Activated naive CD8-positive, alpha-beta T cell (primary cell): ENCODE data around the gene LUC7L.
A peak's percentile ranks its signal among the peaks of the same experiment; 100 is the strongest.
"Not testable (repeated sequence)": the region's sequence is repeated elsewhere in the genome, so short reads cannot be mapped to it uniquely, and the experiment has no call there.

Experiments
- H3K27ac Mint-ChIP-seq: one replicate; pipeline ENCODE4 v1.8.0; 2021; ENCODE audit warnings: mixed read lengths
- H3K27me3 Mint-ChIP-seq: one replicate; pipeline ENCODE4 v1.8.0; 2021; ENCODE audit warnings: mixed read lengths
- H3K36me3 Mint-ChIP-seq: one replicate; pipeline ENCODE4 v1.8.0; 2021; ENCODE audit warnings: mixed read lengths
- H3K4me1 Mint-ChIP-seq: one replicate; pipeline ENCODE4 v1.8.0; 2021; ENCODE audit warnings: low read depth, mixed read lengths
- H3K4me3 Mint-ChIP-seq: one replicate; pipeline ENCODE4 v1.8.0; 2021; ENCODE audit warnings: mild to moderate bottlenecking, mixed read lengths
- H3K9me3 Mint-ChIP-seq: one replicate; pipeline ENCODE4 v1.8.0; 2021; ENCODE audit warnings: low read depth, mixed read lengths

Gene LUC7L, protein sequence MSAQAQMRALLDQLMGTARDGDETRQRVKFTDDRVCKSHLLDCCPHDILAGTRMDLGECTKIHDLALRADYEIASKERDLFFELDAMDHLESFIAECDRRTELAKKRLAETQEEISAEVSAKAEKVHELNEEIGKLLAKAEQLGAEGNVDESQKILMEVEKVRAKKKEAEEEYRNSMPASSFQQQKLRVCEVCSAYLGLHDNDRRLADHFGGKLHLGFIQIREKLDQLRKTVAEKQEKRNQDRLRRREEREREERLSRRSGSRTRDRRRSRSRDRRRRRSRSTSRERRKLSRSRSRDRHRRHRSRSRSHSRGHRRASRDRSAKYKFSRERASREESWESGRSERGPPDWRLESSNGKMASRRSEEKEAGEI

DNA sequence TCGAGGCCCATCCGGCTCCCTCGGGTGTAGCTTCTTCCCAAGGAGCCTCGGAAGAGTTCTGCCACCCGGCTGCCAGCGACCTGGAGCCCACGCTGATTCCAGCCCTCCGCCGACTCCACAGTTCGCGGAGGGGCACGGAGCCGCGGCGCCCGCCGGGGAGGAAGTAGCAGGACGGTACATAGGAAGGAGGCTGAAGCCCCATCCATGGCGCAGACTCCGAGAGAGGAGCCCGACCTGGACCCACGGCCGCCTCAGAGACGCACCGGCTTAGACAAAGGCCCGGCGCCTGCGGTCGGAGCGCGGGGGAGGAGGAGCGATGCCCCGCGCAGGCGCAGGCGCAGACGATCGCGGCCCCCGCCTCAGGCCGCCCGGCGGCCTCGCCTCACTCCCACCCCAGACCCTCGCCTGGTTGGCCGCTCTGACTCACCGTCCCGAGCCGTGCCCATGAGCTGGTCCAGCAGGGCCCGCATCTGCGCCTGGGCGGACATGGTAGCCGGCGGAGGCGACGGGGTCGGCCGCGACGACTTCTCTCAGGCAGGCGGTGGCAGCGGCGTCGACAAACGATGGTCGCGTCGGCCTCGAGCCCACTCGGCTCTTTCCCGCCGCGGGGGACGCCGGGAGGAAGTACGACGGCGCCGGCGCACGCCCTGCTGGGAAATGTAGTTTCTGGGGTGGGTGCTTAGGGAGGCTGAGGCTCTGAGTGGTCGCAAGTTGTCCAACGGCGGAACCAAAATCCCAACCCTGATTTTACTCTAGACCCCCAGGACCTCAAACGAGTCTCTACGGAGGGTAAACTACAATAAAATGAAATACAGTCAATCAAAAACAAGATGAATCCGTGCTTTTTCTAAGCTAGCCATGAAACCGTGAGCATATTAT is at the start of gene LUC7L:
TSS of gene LUC7L (minus strand) at position 598 of the 879 bp plus-strand sequence. CDS start at position 488, 110 bp downstream.
- Mint-ChIP-seq H3K36me3 (no peaks in the 10 kb centered on the region), H3K4me1 (peaks cover 33% of the 10 kb centered on the region), H3K27ac (peak within 1 kb of the TSS; percentile 87), H3K9me3 (no peaks in the 10 kb centered on the region), H3K27me3 (no peaks in the 10 kb centered on the region), H3K4me3 (peak within 1 kb of the TSS; percentile 96)

DNA sequence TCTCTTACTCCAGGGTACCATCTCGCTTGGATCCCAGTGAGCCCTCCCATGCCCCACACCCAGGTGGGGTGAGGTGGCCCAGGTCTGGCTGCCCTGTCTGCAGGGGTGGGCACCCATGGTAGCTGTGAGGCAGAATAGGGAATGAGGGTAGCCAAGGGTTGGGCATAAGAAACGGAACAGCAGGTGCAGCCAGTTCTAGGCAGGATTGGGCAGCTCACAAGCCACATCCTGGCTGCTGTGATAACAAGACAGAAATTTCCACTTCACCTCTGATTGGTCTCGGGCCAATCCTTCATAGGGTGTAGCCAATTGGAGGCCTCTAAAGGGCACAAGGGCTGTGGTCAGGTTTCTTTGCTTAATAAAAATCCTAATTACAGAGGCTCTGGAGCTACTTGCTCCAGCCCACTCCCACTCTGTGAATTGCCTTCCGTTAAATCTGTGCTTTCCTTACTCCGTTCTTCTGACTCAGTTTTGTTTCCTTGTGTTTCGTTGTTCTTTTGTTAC is 49.7 kb upstream of the LUC7L start:
- Mint-ChIP-seq H3K36me3 (no peaks in the 10 kb centered on the region), H3K27ac (no peak overlapping the region), H3K27me3 (peaks cover 6% of the 10 kb centered on the region)

DNA sequence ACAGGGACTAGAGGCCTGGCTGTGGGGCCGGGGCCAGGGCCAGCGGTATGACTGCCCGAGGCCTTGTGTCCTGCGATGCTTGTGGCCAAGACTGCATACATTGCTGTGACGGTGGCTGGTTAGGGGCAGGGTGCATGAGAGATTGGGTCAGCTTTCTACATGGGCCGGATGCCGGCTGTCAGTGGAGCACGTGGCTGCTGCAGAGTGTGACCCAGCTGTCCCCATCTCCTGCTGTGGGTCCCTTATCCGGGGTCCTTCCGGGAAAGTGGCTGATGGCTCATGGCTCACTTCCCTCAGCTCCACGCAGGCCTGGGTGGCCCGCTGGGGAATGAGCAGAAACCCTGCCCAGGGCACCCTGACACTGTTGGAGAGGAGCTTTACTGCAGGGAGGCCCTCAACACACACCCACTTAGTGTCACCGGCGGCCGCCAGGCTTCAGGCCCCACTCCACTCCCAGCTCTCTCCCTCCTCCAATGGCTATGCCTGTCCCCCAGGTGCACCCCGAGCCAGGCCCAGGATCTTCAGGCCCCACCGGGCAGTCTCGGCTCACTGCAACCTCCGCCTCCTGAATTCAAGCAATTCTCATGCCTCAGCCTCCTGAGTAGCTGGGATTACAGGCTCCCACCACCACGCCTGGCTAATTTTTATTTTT is 47.3 kb upstream of the LUC7L start:
- Mint-ChIP-seq H3K4me3 (peak overlapping the region; percentile 73), H3K4me1 (peaks cover 8% of the 10 kb centered on the region), H3K27ac (no peak overlapping the region), H3K27me3 (peaks cover 5% of the 10 kb centered on the region), H3K36me3 (no peaks in the 10 kb centered on the region), H3K9me3 (no peaks in the 10 kb centered on the region)

More for the DNA sequence above, 49.7 kb upstream of the LUC7L start:
- no peaks in the 10 kb centered on the region for H3K9me3 Mint-ChIP-seq
- H3K4me1 Mint-ChIP-seq = peaks cover 8% of the 10 kb centered on the region
- peak overlapping the region; percentile 0 for H3K4me3 Mint-ChIP-seq

DNA sequence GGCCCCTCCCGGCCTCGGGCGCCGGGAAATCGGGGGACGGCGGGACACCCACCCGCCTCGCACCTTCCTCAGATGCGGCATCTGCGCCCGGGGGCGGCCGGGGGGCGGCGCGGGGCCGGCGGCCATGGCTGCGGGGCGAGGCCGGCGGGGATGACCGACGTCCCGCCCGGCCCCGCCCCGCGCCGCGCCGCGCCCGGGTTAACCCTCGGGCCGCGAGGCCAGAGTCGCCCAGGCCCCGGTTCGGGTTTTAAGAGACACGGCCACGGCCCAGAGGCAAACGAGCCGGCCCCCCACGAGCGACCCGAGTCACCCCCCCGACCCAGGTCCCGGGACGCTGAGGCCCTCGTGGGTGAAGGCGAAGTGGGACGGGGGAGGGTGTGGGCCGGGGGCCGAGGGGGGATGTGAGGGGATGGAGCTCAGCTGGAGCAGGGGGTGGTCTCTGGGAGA is 46.6 kb upstream of the LUC7L start, which contains the start of gene RGS11:
TSS of gene RGS11 (minus strand) at position 159 of the 447 bp plus-strand sequence. CDS start at position 126, 33 bp downstream.
- H3K36me3 Mint-ChIP-seq = no peaks in the 10 kb centered on the region
- H3K27ac Mint-ChIP-seq = no peak within 1 kb of the TSS
- peaks cover 8% of the 10 kb centered on the region for H3K4me1 Mint-ChIP-seq
- no peaks in the 10 kb centered on the region for H3K9me3 Mint-ChIP-seq
- H3K27me3 Mint-ChIP-seq = peaks cover 5% of the 10 kb centered on the region
- H3K4me3 Mint-ChIP-seq = peak within 1 kb of the TSS; percentile 73

DNA sequence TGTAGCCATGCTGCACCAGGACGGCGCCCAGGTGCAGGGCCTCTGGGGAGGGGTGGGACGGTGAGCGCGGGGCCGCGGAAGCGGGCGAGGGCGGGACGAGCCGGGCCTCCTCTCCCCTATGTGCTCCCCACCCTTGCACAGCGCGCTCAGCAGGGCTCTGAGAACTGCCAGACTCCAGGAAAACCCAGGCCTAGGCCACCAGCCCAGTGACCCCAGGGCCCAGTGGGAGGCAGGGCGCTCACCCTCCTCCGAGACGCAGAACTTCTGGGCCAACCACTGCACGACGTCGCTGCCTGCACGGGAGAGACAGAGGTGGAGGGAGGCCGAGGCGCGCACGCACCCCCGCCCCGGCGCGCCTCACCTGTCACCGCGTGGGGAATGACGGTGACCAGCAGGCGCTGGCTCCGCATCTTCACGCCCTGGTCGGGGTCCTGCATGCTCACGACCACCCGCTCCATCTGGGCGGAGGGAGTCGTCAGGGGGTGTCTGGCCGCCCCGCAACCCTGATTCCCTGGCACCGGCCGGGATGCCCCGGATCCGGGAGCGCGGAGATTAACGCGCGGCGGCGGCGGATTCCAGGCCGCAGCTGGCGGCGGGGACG is 45.9 kb upstream of the LUC7L start:
- Mint-ChIP-seq H3K27ac (no peak overlapping the region), H3K36me3 (no peaks in the 10 kb centered on the region), H3K4me1 (peaks cover 8% of the 10 kb centered on the region), H3K27me3 (peaks cover 5% of the 10 kb centered on the region), H3K9me3 (no peaks in the 10 kb centered on the region), H3K4me3 (peak overlapping the region; percentile 64)

DNA sequence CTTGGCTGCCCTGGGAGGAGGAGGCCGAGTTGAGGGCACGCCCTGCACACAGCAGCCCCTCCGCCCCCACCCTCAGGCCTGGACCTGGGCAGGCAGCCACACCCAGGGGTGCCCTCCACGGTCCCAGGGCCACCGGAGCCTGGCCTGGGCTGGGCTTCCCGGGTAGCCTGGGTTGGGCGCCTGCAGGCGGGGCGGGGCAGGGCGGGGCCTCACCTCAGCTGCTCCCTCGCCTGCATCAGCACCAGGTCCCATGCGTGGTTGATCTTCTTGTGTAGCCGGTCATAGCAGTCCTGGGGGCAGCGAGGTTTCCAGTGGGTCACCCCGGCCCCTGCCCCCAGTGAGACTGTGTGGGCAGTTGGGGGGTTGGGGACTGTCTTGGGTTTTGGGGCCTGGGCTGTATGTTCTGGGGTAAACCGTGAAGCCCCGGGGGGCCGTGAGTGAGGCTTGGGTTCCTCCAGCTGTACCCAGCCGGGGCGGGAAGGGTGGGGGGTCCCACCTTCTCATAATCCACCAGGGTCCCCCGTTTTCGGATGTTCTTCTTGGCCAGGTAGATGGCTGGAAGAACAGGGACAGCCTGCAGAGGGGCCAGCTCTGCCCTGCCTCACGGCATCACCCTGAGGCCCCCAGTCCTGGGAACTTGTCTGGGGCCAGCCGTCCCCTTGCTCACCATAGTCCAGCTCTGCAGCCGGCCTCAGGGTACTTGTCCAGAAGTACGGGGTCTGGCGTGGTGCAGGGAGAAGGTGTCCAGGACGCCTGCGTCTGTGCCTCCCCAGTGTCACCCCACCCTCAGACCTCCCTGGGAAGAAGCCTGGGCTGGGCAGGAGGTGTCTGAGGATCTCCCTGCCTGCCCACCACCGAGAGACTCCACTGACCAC is 44.5 kb upstream of the LUC7L start:
- Mint-ChIP-seq H3K4me3 (no peak overlapping the region), H3K36me3 (no peaks in the 10 kb centered on the region), H3K9me3 (no peaks in the 10 kb centered on the region), H3K27me3 (peaks cover 3% of the 10 kb centered on the region), H3K27ac (no peak overlapping the region), H3K4me1 (peaks cover 4% of the 10 kb centered on the region)

DNA sequence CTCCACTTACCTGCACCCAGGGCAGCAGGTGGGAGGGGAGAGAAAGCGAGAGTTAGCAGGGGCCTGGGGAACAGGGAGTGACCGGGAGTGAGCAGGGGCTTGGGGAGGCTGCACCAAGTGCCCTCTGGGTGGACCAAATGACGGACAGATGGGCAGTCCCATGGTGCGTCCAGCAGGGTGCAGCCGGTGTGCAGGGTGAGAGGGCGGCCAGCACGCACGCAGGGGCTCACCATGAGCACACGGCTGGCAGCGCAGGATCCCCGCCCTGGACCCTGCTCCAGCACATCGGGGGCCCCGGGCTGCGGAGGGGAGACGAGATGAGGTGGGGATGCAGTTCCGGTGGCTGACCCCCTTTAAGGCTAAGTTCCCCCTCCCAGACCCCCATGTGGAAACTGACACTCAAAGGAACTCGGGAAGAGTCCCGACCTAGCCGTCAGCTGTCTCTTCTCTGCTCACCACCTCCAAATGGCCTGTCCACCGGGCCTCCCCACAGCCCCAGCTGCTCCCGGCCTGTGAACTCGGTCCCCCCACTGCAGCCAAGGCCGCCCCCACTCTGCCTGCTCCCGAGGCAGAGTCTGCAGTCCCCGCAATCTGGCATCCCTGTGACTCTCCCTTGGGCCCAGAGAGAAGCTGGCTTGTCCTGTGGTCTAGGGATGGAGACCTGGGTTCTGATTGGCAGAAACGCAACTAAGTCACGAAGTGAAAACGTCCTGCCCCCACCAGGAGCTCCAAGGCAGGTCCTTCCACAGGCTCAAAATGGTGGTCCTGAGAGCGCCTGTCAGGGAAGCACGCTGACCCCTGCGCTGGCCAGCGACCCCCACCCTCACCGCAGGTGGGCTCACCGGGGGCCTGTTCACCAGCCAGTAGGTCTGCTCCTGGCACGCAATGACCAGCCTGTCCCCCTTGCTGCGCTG is 43.6 kb upstream of the LUC7L start:
- Mint-ChIP-seq H3K27ac (no peak overlapping the region), H3K36me3 (no peaks in the 10 kb centered on the region), H3K4me1 (peaks cover 4% of the 10 kb centered on the region), H3K9me3 (no peaks in the 10 kb centered on the region), H3K4me3 (no peak overlapping the region), H3K27me3 (peaks cover 3% of the 10 kb centered on the region)

DNA sequence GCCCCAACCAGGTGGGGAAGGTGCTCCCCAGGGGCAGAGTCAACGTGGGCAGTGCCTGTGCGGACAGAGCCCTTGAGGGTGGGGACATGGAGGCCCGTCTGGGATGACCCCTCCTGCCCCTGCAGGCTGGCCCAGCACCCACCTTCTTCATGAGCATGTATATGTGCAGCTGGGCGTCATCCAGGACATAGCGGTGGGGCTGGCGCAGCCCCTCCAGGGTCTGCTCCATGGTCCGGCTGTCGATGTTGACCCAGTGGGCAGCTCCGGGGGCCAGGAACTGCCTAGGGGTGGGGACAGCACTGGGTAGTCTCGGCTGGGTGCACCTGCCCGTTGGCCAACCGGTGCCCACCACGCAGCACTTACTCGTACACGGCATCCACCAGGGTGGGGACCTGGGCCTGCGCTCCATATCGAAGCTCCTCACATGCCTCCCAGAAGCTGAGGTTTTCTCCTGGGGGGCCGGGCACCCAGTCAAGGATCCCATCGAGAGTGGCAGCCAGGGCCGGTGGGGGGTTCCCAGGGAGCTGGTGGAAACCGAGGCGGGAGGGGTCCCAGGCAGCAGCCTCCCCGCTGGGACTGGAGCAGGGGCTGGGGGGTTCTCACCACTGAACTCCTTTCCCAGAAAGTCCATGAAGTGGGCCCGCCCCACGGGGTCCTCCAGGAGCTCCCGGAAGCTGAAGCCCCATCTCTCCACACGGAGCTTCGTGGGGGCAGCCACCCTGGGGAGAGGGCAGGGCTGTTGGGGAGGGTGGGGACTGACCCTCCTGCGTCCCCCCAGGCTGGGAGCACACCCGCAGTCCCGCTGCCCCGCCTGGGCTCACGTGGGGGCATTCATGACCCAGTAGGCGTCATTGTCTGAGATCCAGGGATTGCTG is 41.4 kb upstream of the LUC7L start:
- no peaks in the 10 kb centered on the region for H3K9me3 Mint-ChIP-seq
- H3K4me3 Mint-ChIP-seq = no peak overlapping the region
- no peaks in the 10 kb centered on the region for H3K4me1 Mint-ChIP-seq
- H3K27me3 Mint-ChIP-seq = no peaks in the 10 kb centered on the region
- no peaks in the 10 kb centered on the region for H3K36me3 Mint-ChIP-seq
- H3K27ac Mint-ChIP-seq = no peak overlapping the region

DNA sequence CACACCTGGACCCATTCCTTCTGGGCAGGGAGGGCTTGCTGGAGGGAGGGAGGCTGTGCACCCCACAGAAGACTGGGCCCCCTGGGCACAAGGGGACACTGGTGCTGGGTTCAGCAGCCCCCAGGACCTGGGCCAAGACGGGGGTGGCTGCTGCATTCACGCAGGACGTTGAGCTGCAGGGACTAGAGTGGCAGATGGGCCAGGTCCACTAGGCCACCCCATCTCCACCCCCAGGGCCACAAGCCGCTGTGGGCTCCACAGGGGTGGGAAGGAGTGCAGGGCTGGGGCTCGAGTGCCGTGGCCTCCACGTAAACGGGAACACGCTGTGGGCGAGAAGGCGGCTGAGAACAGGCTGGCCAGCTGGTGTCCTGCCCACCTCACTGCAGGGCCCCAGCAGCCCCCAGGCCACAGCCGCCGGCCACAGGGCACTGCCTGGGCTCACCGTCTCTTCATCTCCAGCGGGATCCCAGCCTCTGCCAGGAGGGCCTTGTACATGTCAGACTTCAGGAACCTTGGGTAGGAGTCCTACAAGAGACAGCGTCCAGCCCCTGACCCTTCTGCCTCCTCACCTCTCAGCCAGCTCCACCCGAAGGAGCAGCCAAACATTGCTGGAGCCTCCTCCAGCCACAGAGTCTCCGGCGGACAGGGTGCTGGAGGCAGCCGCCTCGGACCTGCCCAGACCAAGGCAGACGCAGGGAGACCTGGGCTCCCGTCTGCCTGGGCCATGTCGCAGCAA is 40.0 kb upstream of the LUC7L start:
- no peaks in the 10 kb centered on the region for H3K9me3 Mint-ChIP-seq
- H3K27ac Mint-ChIP-seq = no peak overlapping the region
- H3K4me3 Mint-ChIP-seq = no peak overlapping the region

DNA sequence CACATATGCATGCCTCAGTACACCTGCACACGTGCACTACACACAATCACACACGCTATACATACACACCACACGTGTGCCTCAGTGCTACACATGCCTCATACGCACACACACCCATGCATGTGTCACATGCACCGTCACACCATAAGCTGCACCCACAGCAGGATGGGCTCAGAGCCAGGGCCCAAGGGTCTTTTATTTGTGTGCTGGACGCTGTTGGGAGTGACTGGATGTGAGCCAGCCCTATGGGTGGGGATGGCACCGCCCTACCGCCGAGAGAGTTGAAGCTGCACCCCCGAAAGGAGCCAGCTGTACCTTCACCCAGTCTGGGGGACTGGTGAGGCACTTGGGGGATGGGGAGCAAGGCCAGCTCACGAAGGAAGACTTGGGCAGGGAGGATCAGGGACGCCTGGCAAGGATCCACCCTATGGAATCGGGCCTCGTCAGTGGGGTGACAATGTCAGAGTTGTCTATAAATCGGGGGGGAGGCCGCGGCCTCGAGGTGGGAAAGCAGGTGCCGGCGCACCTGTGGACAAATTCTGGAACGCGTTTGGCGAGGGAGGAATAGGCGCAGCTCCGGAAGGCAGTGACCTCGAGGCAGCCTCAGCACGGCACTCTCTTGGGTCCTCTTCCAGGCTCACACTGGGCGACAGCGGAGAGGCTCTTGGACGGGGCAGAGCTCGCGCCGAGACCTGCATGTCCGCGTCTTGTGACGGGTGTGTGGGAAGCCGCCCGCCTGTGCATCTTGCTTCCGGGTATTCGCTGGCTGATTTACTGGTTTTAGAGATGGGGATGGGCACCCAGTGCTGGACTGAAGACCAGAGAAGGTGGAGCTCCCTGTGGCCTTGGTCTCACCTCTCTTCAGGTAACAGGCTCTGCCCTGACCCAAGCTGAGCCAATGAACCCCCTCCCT is 39.1 kb upstream of the LUC7L start:
- Mint-ChIP-seq H3K27me3 (no peaks in the 10 kb centered on the region), H3K4me3 (no peak overlapping the region), H3K9me3 (no peaks in the 10 kb centered on the region), H3K36me3 (no peaks in the 10 kb centered on the region), H3K4me1 (no peaks in the 10 kb centered on the region), H3K27ac (no peak overlapping the region)

More for the DNA sequence above, 40.0 kb upstream of the LUC7L start:
- Mint-ChIP-seq H3K36me3 (no peaks in the 10 kb centered on the region), H3K4me1 (no peaks in the 10 kb centered on the region), H3K27me3 (no peaks in the 10 kb centered on the region)

DNA sequence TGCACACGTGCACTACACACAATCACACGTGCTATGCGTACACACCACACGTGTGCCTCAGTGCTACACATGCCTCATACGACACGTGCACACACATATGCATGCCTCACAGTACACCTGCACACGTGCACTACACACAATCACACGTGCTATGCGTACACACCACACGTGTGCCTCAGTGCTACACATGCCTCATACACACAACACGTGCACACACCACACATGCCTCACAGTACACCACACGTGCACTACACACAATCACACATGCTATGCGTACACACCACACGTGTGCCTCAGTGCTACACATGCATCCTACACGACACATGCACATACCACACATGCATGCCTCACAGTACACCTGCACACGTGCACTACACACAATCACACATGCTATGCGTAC is 38.3 kb upstream of the LUC7L start:
- not testable (repeated sequence) for H3K27me3 Mint-ChIP-seq, H3K36me3 Mint-ChIP-seq, H3K4me1 Mint-ChIP-seq, H3K27ac Mint-ChIP-seq, H3K9me3 Mint-ChIP-seq, H3K4me3 Mint-ChIP-seq
